CD4-positive, alpha-beta T cell treated with Interleukin-2 at 100 ng/mL for 4 hours (primary cell): Measurements from ENCODE around the gene VEGFD.

Experiments used
- DNase-seq: peaks from one replicate; pipeline ENCODE4 v3.0.0-alpha.2; 2020; ENCODE audit warnings: low spot score

Gene VEGFD

DNA sequence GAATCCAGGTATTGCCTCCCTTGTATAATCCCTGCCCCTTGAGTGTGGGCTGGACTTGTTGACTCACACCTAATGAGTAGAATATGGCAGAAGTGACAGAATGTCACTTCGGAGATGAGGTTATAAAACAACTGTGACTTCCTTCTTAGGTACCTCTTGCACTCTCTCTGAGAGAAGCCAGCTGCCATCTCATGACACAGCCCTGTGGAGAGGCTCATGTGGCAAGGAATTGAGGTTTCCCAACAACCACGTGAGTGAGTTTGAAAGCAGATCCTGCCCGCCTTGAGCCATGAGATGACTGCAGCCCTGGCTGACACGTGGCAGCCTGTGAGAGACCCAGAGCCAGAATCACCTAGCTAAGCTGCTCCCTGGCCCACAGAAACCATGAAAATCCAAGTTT is 82.3 kb downstream of the VEGFD start:
- DNase-seq: no peak

DNA sequence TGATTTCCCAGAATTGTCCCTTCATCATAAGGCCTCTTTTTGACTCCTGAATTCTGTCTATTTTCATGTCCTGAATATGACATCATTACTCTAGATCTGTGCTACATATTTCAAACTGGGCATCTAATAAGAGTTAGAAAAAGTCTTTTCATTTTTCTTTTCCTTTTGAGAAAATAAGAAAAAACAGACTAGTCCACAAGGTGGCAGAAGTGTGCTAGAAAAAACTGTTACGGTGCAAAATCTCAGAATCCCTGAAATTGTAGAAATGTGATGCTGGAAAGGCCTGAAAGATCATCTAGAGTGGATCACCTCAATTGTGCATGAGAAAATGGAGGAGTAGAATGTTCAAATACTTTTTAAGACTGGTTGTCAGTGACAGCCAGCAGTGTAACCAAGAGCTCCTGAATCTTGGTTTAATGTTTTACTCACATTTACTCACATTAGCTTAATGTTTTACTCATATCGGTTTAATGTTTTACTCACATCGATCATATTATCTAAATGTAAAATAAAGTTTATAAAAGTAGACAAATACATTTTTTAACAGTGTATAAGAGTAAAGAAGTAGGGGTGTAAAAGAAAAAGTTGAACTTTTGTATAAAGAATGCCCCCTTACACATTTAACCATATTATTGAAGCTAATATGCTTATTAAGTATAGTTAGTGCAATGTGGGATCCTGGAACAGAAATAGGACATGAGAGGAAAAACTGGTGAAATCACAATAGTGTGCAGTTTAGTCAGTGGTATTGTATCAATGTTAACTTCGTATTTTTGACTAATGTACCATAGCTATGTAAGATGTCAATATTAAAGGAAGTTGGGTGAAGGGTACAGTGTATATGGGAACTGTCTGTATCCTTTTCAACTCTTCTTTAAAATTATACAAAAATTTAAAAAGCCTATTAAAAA is 84.0 kb downstream of the VEGFD start:
- peak; percentile 6 for DNase-seq

DNA sequence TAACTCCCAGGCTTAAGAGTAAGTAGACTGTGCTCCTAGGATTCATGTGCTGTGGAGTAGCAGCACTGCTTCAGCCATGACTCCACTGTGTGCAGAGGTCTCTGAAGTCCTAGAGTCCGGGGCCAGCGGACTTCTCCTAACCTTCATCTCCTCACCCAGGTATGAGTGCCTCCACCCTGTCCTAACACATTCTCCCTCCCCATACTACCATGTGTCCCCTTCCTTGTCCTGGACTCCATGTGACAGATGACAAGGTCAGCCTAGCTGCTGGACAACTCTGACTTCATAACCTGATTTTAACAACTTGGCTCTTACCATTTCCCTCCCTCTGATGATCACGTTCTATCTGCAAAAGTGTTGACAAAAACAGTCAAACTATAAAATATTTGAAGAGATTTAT is 85.4 kb downstream of the VEGFD start:
- DNase-seq: no peak

DNA sequence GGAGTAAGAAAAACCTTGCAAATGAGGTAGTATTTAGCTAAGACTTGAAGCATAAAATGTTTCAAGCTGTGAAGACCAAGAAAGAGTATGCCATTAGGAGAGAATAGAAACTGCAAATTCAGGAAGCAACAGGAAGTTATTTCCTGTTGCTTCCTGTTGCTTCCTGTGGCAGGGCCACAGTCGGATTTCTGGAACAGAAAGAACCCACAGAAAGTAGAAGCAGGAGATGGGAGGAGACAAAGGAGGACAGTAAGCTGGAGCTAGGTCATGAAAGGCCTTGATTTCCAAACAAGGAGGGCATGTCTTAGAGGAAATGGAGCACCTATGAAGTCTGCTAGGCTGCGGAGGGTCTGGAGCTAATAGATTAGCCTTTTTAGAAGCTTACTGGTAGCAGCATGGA is 86.0 kb downstream of the VEGFD start:
- no peak for DNase-seq
